DMS 273 (cell line): ENCODE measurements around the gene IGFLR1.

Source experiments
- DNase-seq: peaks from one replicate; lab custom pipeline; 2025; ENCODE audit not compliant: unreplicated experiment; lab: John Stamatoyannopoulos, UW

The IGFLR1 gene

GRCh38 chr19:35756377-35757230 lies 14.4 kb upstream of the IGFLR1 start, which contains the start of gene HSPB6:
Gene HSPB6 (minus strand): TSS chr19:35757029. CDS start chr19:35757008, 21 bp downstream.
- DNase-seq, result no peak

DNA sequence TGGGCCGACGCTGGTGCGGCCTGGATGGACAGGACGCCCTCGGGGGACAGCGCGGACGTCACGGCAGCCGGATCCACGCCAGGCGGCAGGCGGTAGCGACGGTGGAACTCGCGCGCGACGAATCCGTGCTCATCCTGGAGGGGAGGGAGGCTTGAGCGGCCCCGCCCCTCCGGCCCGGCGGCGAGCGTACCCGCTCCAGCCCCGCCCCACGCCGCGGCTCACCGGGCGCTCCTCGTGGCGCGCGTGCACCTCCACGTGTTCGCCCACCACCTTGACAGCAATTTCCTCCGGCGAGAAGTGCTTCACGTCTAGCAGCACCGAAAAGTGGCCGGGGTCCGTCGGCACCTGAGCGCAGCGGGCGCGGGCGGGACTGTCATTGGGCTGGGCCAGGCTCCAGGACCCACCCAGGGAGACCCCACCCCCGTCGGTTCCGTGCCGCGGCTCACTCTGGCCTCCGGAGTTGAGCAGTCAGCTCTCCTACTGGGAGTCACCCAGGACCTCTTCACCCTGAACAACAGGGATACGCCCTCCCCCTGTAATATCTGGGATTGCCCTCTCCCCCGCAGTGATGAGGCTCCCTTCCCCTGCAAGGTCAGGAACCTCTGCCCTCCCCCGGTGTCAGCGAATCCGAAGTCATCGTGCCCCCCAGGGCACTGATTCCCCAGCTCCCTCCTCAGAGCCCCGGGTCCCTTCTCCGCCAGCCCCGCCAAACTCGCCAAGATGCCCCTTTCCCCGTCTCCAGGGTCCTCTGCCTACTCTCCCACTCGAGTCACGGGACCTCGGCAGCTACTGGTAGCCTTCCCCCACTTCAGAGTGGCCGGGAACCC lies 13.5 kb upstream of the IGFLR1 start:
- DNase-seq, result no peak

DNA sequence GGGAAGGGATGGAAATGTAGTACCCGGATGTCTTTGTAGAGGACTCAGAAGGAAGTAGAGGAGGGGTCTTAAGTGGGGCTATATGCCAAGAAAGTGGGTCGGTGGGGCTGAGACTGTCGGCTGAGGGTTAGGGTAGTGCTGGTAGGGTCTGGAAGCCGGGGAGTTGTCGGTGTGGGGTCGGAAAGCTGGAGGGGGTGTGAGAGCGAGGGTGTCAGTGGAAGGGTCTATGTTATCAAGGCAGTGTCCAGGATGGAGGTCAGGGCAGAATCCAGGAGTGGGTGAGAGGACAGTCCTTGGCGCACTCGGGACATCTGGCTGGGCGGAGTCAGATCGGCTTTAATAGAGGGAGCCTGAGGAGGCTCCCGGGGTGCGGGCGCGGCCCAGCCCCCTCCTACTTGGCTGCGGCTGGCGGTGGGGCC lies 12.9 kb upstream of the IGFLR1 start:
- peak; percentile 52 for DNase-seq

GRCh38 chr19:35754370-35755130 lies 12.3 kb upstream of the IGFLR1 start:
- DNase-seq, result no peak

GRCh38 chr19:35753634-35754369 lies 11.6 kb upstream of the IGFLR1 start:
- DNase-seq, result no peak

GRCh38 chr19:35752746-35753350 lies 10.6 kb upstream of the IGFLR1 start:
- no peak for DNase-seq

DNA sequence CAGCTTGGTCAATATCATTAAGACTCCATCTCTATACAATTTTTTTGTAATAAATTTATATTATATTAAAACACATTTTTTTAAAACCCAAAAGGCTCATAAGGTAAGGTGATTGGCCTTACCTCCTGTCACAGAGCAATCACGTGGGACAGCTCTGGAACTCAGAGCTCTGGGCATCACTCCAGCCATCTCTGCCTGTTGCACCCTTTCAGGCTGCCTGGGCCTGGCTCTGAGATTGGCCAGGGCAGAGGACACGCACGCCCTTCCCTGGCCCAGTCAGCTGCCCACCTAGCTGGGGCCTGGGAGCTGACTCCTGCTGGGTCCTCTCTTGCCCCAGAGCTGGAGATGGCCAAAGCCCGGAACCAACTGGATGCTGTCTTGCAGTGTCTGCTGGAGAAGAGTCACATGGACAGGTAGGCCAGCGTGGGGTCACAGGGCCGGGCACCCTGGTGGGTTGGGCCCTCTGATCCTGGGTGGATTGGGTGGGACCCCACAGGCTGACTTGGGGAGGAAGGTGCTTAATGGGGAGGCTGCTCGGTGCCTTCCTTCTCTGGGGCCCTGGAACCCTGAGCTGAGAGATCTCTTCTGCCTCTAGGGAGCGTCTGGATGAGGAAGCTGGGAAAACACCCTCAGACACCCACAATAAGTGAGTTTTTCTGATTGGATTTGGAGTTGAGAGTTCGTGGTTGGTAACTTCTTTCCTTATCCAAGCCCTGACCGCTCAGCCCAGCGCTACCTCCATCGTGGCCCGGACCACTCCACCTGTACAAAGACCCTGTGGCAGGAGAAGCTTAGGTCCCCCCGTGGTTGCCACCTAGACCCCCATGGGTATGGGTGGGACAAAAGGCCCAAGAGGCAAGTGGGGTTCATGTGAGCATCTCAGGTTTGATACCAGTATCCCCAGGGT lies 9.8 kb upstream of the IGFLR1 start:
- no peak for DNase-seq

GRCh38 chr19:35750167-35750566 lies 7.9 kb upstream of the IGFLR1 start:
- no peak for DNase-seq

DNA sequence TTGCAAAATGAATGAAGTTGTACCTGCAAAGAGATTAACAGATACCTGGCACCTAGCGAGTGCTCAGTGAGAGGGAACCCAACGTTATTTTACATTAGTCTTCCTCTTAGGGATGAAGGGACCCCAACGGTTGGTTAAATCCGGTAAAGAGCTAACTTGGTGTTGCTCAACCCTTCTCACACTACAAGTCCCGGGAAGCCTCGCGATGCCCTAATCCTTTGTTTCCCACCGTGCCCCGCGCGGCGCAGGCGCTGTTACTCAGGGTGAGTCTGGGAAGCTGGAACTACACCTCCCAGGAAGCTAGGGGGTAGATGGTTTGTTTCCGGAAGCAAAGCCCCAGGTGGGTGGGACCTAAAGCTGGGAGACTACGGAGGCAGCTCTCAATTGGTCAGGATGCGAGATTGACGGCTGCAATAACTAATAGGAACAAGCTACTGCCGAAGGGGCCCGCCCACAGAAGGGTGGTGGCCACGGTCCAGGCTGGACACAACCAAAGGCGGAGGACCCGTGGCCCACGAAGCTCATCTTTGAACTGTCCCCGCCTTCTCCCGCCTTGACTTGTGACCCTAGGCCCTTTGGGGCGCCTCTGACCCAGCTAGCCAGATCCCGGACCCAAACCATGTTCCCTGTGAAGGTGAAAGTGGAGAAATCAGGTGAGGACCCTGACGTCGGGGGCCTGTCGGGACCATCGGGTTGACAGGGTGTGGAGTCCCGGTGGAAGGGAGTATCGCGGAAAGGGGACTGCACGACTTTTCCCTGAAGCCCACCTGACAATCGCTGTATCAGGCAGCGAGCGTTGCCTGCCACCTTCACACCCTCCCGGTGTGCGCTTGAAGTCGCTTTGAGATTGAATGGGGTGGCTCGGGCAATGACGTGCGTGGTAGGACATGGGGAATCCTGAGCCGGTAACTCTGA lies 6.1 kb upstream of the IGFLR1 start, which contains the start of gene LIN37:
Gene LIN37 (plus strand): TSS at position 471 of the 915 bp plus-strand sequence. CDS start 149 bp downstream, at position 620.
- DNase-seq, result peak; percentile 100

DNA sequence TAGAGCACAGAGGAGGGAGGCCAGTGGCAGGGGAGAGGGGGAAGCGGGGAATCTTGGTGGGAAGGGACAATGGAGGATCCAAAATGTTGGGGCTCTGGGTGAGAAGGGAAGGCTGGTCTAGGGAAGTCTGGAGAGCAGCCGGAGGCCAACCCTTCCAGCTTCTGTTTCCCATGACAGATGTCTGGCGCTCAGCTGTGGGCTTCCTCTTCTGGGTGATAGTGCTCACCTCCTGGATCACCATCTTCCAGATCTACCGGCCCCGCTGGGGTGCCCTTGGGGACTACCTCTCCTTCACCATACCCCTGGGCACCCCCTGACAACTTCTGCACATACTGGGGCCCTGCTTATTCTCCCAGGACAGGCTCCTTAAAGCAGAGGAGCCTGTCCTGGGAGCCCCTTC lies 4.3 kb upstream of the IGFLR1 start:
- no peak for DNase-seq

GRCh38 chr19:35746087-35746462 lies 3.8 kb upstream of the IGFLR1 start:
- no peak for DNase-seq

- peak; percentile 100 for DNase-seq
Measured at GRCh38 chr19:35745328-35746086, 3.3 kb upstream of the IGFLR1 start, which contains the start of the genes PSENEN and U2AF1L4. Gene PSENEN (plus strand): TSS chr19:35745651. CDS start chr19:35745931, 280 bp downstream. Gene U2AF1L4 (minus strand): TSS chr19:35745418. CDS start chr19:35745391, 27 bp downstream.

DNA sequence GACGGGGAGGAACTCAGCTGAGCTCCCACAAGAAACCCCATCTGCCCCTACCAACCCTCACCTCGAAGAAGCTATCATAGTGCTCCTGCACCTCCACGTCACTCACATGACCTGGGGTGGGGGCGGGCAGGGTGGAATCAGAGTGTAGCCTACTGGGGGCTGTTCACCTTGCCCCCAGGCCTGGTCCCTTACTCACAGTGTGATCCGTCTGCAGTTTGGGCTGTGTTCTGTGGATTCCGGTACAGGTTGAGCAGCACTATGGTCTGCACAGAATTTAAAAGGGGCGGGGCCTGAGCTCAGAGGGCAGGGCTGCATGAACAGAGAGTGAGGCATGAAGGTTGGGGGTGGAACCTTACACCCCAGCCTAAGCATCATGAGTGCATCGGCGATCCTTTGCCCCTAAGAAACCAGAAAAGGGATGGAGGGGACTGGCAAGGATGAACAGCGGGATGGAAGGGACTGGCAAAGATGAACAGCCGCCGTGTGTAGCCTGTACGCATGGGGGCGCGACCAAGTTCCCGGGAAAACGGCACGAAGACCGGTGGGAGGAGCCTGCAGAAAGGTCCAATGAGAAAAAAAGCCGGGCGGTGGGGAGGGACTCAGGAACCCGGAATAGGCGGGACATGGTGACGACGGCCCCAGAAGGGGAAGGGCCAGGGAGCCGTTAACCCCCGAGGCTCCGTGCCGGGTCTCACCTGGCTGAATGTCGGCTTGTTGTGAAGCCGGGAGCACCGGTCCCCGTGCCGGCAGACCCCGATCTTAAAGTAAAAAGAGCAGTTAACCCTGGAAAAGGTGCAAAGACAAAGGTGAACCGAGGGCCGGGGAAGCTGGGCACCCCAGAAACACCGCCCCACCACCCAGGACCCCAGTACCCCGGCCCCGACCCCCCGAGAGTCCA lies 2.4 kb upstream of the IGFLR1 start:
- peak; percentile 99 for DNase-seq

- no peak for DNase-seq
Measured at GRCh38 chr19:35743640-35744429, 1.6 kb upstream of the IGFLR1 start.

GRCh38 chr19:35741203-35741515 lies 1.1 kb downstream of the IGFLR1 start:
- no peak for DNase-seq
